ENCODE measurements around the gene TTBK2. TPM values are rescaled to one million over a fixed set of nuclear protein-coding genes. Genes with fewer than 3 reads are reported as not detected.
A peak's percentile ranks its signal among the peaks of the same experiment; 100 is the strongest.
"Not testable (repeated sequence)": the region's sequence is repeated elsewhere in the genome, so short reads cannot be mapped to it uniquely, and the experiment has no call there.

Gene TTBK2
- polyA plus RNA-seq, 5 donors: 9.8 to 15.3 (median 12.7) TPM

DNA sequence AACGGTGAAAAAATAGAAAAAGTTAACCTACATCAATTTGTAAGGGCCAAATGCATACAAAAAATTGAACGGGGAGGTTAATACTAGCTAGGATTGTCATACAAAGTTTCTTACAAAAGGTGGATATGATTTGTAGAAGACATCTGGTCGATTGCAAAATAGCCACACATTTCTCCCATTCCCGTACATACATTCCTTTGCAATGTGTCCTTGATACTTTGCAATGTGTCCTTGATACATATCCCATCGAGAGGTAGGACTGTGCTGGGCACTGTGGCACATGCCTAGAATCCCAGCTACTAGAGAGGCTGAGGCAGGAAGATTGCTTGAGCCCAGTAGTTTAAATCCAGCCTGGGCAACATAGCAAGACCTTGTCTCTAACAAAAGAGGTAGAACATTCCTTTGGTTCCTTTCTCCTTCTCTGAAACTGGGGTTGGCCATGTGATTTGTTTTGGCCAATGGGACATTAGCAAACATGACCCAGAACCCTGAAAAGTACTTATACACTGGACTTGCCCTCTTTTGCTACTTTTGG lies 9.5 kb downstream of the TTBK2 start:
- DNase-seq: no peak

DNA sequence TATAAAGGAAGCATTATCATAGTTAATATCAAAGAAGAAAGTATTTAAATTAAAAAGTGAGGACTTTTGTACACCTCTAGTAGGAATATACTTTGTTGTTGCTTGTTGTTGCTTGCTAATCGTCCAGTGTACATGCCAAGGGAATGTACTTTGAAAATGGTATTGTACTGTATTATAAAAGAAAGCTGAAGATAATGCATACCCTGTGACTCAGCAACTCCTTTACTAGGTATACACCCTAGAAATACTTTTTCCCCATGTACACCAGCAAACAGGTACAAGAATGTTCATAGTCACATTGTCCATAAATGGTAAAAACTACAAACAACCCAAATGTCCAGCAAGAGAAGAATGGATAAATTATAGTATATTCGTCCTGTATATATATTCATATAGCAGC lies 12.0 kb downstream of the TTBK2 start:
- no peak for DNase-seq

DNA sequence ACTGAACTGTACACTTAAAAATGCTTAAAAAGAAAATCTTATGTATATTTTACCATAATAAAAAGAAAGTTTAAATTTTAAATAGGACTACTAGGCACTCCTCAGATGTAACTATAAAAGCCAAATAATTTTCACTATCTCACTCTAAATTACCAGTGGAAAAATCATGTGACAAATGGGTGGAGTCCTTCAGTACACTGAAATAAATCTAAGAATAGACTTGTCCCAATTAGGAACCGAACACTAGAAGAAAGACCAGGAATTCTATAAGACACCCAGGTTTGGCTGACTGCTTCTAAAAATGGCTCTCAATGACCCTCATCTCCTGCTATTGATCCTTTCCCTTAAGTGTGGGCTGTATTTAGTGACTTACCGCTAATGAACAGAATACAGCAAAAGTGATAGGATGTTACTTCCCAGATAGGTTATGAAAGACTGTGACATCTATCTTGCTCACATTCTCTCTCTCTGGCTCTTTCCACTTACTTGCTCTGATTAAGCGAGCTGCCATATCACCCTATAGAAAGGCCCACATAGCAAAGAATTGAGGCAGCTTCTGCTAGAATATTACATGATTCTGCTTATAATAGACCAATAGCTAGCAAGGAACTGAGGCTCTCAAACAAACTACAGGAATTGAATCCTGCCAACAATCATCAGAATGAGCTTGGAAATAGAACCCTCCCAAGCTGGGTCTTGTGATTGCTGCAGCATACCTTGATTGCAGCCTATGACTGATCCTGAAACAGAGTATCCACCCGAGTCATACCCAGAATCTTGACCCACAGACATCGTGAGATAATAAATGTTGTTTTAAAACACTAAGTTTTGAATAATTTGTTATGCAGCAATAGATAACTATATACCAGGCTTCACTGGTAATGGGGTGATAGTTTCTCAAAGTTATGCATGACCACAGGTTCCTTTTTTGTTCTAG lies 16.9 kb downstream of the TTBK2 start:
- no peak for DNase-seq

DNA sequence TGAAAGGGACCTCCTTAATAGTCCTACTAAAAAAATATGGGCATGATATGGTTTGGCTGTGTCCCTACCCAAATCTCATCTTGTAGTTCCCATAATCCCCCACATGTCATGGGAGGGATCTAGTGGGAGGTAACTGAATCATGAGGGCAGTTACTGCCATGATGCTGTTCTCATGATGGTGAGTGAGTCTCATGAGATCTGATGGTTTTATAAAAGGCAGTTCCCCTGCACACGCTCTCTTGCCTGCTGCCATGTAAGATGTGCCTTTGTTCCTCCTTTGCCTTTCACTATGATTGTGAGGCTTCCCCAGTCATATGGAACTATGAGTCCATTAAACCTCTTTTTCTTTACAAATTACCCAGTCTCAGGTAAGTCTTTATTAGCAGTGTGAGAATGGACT lies 26.7 kb downstream of the TTBK2 start:
- DNase-seq: not testable (repeated sequence)

DNA sequence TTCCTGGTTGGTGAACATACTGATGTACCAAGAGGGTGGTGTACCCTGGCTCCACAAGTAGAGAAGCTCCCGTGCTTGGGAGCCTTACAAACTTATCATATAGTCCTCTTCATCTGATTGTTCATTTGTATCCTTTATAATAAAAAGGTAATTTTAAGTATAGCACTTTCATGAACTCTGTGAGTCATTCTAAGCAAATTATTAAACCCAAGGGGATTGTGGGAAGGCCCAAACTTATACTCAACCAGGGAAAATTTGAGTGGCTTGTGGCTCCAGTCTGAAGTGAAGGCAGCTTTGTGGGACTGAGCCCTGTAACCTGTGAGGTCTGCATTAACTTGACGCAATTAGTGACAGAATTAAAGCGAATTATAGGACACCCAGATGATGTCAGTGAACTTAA lies 29.0 kb downstream of the TTBK2 start:
- DNase-seq: no peak

DNA sequence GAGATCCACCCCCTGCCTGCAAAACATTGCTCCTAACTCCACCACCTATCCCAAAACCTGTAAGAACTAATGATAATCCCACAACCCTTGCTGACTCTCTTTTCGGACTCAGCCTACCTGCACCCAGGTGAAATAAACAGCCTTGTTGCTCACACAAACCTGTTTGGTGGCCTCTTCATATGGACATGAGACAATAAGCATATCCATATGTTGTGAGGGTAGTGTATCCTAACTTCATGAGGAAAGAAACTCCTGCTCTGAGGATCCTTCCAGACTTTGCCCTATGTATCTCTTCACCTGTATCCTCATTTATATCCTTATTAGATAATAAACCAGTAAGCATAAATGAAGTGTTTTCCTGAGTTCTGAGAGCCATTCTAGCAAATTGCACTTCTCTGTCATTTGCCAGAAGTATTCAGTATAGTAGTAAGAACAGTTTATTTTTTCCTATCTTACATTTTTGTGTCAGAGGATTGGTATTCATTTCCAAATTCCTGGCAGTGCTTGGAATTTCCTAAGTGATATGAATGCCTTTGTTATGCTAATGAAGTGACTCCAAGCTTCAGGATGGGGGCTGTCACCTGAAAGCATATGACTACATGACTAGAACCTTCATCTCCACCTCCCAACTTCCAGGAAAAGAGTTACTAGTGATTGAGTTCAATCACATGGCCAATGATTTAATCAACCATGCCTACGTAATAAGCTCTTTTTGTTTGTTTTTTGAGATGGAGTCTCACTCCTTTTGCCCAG lies 30.2 kb downstream of the TTBK2 start:
- peak; percentile 7 to 13 for DNase-seq

DNA sequence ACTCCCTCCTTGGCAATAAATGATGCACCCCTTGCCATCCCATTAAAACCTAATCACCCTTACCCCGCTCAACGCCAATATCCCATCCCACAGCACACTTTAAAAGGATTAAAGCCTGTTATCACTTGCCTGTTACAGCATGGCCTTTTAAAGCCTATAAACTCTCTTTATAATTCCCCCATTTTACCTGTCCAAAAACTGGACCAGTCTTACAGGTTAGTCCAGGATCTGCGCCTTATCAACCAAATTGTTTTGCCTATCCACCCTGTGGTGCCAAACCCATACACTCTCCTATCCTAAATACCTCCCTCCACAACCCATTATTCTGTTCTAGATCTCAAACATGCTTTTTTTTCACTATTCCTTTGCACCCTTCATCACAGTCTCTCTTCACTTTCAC lies 33.2 kb downstream of the TTBK2 start:
- DNase-seq: not testable (repeated sequence)

DNA sequence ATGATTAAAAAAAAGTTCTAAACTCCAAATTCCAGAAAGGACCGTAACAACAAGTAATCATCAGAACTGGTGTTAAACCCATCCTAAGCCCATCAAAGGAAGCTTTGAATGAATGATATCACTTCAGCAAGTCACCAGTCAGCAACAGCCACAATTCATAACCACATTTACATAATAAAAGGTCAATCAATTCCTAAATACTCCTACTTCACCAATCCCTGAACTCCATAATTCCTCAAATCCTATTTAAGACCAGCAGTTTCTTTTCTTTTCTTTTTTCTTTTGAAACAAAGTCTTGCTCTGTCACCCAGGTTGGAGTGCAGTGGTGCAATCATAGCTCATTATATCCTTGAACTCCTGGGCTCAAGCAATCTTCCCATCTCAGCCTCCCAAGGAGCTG lies 40.5 kb downstream of the TTBK2 start:
- DNase-seq: no peak

DNA sequence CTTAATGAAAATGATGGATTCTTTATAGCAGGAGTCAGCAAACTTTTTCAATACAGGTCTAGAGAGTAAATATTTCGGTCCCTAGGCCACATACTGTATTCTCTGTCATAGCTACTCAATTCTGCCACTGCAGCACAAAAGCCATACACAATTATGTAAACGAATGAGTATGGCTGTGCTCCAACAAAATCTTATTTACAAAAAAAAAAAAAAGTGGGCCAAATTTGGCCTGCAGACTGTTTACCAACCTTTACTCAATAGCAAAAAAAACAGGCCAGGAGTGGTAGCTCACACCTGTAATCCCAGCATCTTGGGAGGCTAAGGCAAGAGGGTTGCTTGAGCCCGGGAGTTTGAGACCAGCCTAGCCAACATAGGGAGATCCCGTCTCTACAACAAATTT lies 41.1 kb downstream of the TTBK2 start:
- DNase-seq: peak; percentile 17 to 22

DNA sequence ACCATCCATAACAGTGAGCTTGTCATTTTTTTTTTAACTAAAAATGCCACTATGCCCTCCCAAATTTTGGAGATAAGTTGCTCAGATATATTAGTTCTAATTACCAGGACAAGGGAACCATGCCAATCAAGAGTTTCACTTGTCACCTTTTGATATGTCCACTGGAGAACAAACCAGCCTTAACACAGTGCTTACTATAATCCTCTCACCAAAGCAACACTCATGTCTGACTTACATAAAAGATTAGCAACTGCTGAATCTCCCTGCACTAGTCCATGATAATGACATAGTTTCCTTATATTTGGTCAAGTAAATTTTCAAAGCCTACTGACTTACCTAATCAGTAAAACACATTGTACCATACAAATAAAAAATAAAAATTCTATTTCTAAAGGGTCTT lies 44.4 kb downstream of the TTBK2 start:
- DNase-seq: no peak

DNA sequence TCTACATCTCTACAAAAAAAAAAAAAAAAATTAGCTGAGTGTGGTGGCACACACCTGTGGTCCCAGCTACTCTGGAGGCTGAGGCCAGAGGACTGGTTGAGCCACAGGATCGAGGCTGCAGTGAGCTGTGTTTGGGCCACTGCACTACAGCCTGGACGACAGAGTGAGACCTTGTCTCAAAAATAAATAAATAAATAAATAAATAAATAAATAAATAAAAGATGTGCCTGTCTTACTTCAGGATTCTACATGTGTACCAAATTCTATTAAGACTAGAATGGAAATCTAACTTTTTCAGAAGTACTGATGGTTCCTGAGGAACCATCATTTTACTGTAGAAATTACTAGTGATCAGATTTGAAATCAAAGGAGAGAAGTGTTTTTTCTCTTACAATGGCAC lies 51.9 kb downstream of the TTBK2 start:
- no peak for DNase-seq

DNA sequence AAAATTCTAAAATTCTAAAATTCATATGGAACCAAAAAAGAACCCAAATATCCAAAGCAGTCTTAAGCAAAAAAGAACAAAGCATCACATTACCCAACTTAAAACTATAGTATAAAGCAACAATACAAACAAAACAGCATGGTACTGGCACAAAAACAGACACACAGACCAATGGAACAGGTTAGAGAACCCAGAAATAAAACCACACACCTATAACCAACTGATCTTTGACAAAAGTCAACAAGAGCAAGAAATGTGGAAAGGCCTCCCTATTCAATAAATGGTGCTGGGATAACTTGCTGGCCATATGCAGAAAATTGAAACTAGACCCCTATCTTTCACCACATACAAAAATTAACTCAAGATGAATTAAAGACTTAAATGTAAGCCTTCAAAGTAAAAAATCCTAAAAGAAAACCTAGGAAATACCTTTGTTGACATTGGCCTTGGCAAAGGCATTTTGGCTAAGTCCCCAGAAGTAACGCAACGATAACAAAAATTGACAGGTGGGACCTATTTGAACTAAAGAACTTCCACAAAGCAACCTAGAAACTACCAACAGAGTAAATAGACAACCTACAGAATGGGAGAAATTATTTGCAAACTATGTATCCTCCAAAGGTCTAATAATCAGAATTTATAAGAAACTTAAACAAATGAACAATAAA lies 56.9 kb downstream of the TTBK2 start:
- no peak for DNase-seq

DNA sequence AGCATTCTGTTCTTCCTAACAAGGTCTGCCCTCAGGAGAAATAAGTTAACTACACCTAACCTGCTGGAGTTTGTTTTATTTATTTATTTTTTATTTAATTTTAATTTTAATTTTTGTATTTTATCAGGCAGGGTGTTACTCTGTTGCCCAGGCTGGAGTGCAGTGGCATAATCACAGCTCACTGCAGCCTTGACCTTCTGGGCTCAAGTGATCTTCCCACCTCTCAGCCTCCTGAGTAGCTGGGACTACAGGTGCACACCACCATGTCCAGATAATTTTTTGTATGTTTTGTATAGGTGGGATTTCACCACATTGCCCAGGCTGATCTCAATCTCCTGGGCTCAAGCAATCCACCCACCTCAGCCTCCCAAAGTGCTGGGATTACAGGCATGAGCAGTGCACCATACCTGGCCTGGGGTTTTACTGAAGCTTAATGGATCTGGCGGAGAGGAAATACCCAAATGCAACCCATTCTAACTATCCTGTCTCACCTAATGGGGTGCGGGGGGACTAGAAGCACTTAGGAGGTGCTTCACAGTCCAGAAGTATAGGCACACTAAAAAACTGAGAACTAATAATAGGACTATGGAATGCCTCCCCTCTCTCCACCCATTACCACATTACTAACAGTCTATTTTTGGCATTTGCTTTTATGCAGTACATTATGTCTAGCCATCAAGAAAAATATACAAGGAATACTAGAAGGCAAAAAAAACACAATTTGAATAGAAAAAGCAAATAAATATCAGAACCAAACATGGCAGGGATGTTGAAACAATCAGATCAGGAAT lies 61.4 kb downstream of the TTBK2 start:
- no peak for DNase-seq

DNA sequence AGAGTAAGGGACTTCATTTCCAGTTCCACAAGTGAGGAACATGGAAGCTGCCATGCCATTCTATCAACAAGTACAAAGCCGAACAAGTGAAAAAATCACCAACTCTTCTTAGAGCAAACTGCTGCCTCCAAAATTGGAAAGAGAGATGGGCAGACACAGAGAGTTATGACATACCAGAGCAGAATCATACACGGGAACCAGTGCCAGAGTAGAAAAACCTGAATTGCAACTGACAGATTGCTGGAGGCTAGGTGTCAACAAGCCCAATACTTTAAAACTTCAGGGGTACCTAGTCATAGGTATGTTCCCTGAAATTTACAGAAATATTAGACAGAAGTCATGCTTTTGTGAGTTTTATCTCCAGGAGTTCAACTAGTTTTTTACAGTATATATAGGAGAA lies 62.0 kb downstream of the TTBK2 start:
- DNase-seq: no peak

DNA sequence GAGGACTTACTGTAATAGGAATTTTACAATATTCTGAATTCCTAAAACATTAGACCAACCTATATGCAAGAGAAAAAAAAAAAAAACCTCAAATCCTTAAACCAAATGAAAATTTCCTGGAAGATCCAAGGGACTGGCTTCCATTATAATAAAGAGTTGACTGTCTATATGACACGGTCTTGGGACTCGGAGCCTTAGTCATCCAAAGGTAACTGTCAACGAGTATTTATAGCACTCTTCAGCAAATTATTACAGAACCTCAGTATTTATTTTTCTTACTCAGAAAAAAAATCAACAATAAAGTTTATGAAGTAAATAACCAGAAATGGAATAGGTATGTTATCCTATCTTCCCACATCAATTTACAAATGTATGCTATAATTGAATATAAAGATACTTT lies 66.0 kb downstream of the TTBK2 start:
- no peak for DNase-seq

DNA sequence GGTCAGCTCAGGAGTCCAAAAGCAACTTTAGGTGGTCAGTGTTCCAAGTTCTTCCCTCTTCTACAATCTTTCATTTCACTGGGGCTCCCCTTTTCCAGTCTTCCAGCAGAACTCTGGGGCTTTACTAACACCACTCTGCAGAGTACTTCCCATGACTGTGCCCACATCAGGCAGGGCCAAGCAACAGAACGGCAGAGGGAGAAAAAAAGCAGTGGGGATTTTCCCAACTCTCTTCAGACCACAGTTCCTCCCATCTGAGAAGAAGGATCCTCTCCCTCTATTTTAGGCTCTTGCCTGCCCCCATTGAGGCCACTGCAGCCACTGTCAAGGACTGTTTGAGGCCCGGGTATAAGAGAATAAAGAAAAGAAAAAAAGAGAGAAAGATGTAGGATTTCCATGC lies 70.7 kb downstream of the TTBK2 start:
- DNase-seq: no peak

DNA sequence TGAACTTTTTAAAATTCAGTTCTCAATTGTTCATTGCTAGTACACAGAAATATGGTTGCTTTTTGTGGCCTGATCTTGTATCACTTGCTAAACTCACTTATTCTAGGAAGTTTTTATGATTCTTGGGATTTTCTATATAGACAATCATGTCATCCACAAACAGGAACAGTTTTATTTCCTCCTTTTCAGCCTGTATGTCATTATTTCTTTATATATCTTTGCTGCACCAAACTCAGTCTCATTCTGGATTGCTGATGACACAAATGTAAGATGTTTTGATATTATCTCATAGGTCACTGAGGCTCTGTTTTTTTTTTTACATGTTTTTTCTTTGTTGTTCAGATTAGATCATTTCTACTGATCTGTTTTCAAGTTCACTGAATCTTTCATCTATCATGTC lies 71.7 kb downstream of the TTBK2 start:
- no peak for DNase-seq

DNA sequence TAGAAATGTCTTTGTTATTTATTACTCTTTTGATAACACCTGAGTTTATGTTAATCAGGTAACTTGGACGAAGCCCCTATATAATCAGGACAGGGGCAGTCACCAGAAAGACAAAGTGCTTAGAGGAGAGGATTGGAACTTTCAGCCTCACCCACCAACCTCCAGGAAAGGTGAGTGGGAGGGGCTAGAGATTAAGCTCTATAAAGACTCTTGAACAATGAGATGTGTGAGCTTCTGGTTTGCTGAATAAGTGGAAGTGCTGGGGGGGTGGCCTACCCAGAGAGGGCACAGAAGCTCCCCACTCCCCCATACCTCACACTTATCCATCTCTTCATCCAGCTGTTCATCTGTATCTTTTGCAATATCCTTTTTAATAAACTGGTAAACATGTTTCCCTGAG lies 73.9 kb downstream of the TTBK2 start:
- DNase-seq: no peak

DNA sequence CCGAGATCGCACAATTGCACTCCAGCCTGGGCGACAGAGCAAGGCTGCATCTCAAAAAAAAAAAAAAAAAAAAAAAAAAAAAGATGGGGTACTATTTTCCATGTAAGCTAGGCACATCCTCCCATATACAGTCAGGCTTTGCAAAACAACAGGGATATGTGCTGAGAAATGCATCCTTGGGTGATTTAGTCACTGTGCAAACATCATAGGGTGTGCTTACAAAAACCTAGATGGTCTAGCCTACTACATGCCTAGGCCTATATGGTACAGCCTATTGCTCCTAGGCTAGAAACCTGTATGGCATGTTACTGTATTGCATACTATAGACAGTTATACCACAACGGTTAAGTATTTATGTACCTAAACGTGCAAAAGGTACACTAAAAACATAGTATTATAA lies 75.0 kb downstream of the TTBK2 start:
- DNase-seq: no peak

DNA sequence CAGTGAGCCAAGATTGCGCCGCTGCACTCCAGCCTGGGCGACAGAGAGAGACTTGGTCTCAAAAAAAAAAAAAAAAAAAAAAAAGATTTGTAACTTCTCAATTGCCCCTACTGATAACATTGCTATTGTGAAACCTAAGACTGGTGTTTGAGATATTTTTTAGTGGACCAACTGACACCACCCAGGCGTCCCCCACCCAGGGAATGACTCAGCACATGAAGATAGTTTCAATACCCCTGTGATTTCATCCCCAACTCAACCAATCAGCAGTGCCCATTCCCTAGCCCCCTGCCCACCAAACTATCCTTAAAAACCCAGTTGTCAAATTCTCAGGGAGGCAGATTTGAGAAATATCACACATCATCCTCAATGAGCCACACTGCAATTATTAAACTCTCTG lies 76.9 kb downstream of the TTBK2 start:
- DNase-seq: no peak

DNA sequence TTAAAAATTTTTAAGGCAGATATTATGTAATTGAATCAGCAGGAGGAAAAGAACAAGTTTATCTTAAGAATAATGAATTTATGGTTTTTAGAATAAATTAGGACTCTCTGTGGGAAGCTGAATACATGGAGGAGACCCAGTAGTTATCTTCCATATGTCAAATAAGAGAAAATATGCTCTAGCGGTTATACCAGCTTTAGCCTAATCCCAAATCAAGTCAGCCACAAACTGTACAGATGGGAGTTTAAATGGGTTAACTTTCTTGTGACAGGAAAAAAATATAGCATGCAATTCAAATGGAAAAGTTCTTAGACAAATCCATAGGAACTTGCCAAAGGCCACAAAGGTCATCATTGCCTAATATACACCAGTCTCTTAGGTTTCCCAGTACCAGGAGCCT lies 84.3 kb downstream of the TTBK2 start:
- no peak for DNase-seq

DNA sequence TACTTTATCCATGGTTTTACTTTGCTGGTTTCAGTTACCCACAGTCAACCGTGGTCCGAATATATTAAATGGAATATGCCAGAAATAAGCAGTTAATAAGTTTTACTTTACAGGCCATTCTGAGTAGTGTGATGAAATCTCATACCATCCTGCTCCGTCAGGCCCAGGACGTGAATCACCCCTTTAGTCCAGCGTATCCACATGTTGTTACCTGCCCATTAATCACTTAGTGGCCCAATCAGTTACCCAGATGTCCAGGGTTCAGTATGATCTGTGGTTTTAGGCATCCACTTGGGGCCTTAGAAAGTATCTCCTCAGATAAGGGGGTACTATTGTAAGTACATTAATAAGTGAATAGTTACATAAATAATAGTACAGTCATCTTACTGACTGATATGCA lies 88.0 kb downstream of the TTBK2 start:
- DNase-seq: no peak

All from right lung (tissue), 5 donors.